ENCODE data around the gene URAD. TPM values are rescaled to one million over a fixed set of nuclear protein-coding genes. Genes with fewer than 3 reads are reported as not detected.

The URAD gene
- total RNA-seq, 4 donors from 2014 or later: not detected

- no peaks in the 10 kb centered on the region for H3K27me3 ChIP-seq
- no peak for ATAC-seq
- 33 to 36% methylated on average over 4 to 5 of the region's 5 CpGs for WGBS, 2 donors (ENCODE audit: low coverage in 1 of 2)
- no peaks in the 10 kb centered on the region for H3K4me1 ChIP-seq
- H3K36me3 ChIP-seq: no peaks in the 10 kb centered on the region
- no peak overlapping the region for H3K4me3 ChIP-seq
- H3K9me3 ChIP-seq: no peaks in the 10 kb centered on the region
- no peak overlapping the region for H3K27ac ChIP-seq
- TF ChIP-seq POLR2AphosphoS5 (IDR thresholded peaks at IDR 0.05) (no peak), EP300 (IDR thresholded peaks at IDR 0.05) (no peak), POLR2A (IDR thresholded peaks at IDR 0.05) (no peak)
- TF ChIP-seq, protein P1, sequence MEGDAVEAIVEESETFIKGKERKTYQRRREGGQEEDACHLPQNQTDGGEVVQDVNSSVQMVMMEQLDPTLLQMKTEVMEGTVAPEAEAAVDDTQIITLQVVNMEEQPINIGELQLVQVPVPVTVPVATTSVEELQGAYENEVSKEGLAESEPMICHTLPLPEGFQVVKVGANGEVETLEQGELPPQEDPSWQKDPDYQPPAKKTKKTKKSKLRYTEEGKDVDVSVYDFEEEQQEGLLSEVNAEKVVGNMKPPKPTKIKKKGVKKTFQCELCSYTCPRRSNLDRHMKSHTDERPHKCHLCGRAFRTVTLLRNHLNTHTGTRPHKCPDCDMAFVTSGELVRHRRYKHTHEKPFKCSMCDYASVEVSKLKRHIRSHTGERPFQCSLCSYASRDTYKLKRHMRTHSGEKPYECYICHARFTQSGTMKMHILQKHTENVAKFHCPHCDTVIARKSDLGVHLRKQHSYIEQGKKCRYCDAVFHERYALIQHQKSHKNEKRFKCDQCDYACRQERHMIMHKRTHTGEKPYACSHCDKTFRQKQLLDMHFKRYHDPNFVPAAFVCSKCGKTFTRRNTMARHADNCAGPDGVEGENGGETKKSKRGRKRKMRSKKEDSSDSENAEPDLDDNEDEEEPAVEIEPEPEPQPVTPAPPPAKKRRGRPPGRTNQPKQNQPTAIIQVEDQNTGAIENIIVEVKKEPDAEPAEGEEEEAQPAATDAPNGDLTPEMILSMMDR (IDR thresholded peaks at IDR 0.05): no peak
Observed at GRCh38 chr13:28000567-28000966, 12.1 kb upstream of the URAD start.

- 37 to 60% methylated on average over 6 to 7 of the region's 7 CpGs for WGBS, 2 donors (ENCODE audit: low coverage in 1 of 2)
Observed at GRCh38 chr13:27997904-27998522, 9.5 kb upstream of the URAD start.

DNA sequence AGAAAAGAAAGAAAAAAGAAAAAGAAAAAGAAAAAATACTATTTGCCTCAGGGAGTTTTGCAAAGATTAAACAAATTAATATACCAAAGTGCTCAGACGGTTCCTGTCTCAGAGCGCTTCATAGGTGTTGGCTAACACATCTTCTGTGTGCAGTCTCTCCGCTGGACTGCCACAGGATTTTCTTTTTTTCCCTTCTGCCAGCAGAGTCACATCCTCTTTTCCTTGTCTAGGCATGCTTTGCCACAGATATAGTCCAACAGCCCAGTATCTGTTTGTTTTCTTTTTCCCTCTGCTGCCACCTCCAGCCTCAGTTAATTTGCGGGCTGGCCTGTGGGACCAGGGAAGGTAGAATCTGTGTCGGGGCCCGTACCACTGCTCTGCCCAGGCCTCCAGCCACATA, 3.4 kb upstream of the URAD start:
- Histone ChIP-seq H3K36me3 (no peaks in the 10 kb centered on the region), H3K27me3 (peaks cover 47% of the 10 kb centered on the region), H3K9me3 (no peaks in the 10 kb centered on the region), H3K4me1 (no peaks in the 10 kb centered on the region), H3K27ac (no peak overlapping the region), H3K4me3 (no peak overlapping the region)
- 70% methylated on average over 3 of the region's 6 CpGs; no CpG with 5 or more reads in 1 of the 2 donors for WGBS, 2 donors (ENCODE audit: low coverage in 1 of 2)
- ATAC-seq: no peak
- TF ChIP-seq POLR2AphosphoS5 (IDR thresholded peaks at IDR 0.05): no peak
- TF ChIP-seq, protein P1 (IDR thresholded peaks at IDR 0.05): no peak
- no peak for TF ChIP-seq EP300 (IDR thresholded peaks at IDR 0.05)
- no peak for TF ChIP-seq POLR2A (IDR thresholded peaks at IDR 0.05)

More at GRCh38 chr13:27997904-27998522, 9.5 kb upstream of the URAD start:
- no peak overlapping the region for H3K27ac ChIP-seq
- no peaks in the 10 kb centered on the region for H3K4me1 ChIP-seq
- no peaks in the 10 kb centered on the region for H3K9me3 ChIP-seq
- TF ChIP-seq, protein P1 (IDR thresholded peaks at IDR 0.05): peak in 2 of 4 experiments; percentile 11 to 23
- no peak for TF ChIP-seq POLR2A (IDR thresholded peaks at IDR 0.05)
- peak; percentile 36 for ATAC-seq
- no peak overlapping the region for H3K4me3 ChIP-seq
- no peaks in the 10 kb centered on the region for H3K27me3 ChIP-seq
- no peaks in the 10 kb centered on the region for H3K36me3 ChIP-seq

DNA sequence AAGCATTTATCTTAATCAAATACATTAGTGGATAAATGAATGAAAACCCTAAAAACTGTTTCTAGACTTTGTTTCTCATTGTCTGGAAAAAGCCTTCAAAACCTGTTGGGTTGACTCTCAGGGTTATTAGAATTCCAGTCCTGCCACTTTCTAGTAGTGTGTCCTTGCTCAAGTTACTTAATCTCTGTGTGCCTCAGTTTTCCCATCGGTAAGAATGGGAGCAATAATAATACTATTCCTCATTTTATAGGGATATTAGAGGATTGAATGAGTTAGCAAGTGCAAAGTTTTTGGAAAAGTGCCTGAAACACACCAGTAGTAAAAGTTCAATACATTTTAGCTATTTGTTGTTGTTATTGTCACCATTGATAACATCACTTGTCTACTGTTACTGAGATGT, 2.9 kb downstream of the URAD start:
- H3K27ac ChIP-seq: no peak overlapping the region
- WGBS, 2 donors (ENCODE audit: low coverage in 1 of 2): 95 to 100% methylated on average over 1 of the region's 1 CpG
- no peak overlapping the region for H3K4me3 ChIP-seq
- no peak for ATAC-seq
- H3K4me1 ChIP-seq: peaks cover 0 to 2% (median 0%) of the 10 kb centered on the region in 3 donors
- no peaks in the 10 kb centered on the region for H3K9me3 ChIP-seq
- peaks cover 98% of the 10 kb centered on the region for H3K27me3 ChIP-seq
- TF ChIP-seq EP300 (IDR thresholded peaks at IDR 0.05) (no peak), POLR2AphosphoS5 (IDR thresholded peaks at IDR 0.05) (no peak), POLR2A (IDR thresholded peaks at IDR 0.05) (no peak)
- TF ChIP-seq, protein P1 (IDR thresholded peaks at IDR 0.05): no peak
- H3K36me3 ChIP-seq: no peaks in the 10 kb centered on the region

- no peak overlapping the region for H3K27ac ChIP-seq
- H3K4me3 ChIP-seq: no peak overlapping the region
- TF ChIP-seq POLR2A (IDR thresholded peaks at IDR 0.05): no peak
- TF ChIP-seq POLR2AphosphoS5 (IDR thresholded peaks at IDR 0.05): no peak
- TF ChIP-seq, protein P1 (IDR thresholded peaks at IDR 0.05): no peak
- H3K27me3 ChIP-seq: peaks cover 100% of the 10 kb centered on the region
- H3K36me3 ChIP-seq: no peaks in the 10 kb centered on the region
- H3K4me1 ChIP-seq: peaks cover 0 to 34% (median 0%) of the 10 kb centered on the region in 3 donors
- no peak for ATAC-seq
- H3K9me3 ChIP-seq: no peaks in the 10 kb centered on the region
- WGBS, 2 donors (ENCODE audit: low coverage in 1 of 2): 11 to 22% methylated on average over 1 of the region's 2 CpGs
Observed at GRCh38 chr13:27982361-27982760, 6.1 kb downstream of the URAD start.
